DMS153 treated with DMSO at 0.1 percent for 48 hours (cell line): Measurements from ENCODE around the gene PRELP.
"Not testable (repeated sequence)": the region's sequence is repeated elsewhere in the genome, so short reads cannot be mapped to it uniquely, and the experiment has no call there.

Experiments used
- DNase-seq: peaks from one replicate; lab custom pipeline; 2025; ENCODE audit not compliant: unreplicated experiment; lab: John Stamatoyannopoulos, UW

The PRELP gene

GRCh38 chr1:203453616-203454015 lies 22.0 kb upstream of the PRELP start:
- no peak for DNase-seq

DNA sequence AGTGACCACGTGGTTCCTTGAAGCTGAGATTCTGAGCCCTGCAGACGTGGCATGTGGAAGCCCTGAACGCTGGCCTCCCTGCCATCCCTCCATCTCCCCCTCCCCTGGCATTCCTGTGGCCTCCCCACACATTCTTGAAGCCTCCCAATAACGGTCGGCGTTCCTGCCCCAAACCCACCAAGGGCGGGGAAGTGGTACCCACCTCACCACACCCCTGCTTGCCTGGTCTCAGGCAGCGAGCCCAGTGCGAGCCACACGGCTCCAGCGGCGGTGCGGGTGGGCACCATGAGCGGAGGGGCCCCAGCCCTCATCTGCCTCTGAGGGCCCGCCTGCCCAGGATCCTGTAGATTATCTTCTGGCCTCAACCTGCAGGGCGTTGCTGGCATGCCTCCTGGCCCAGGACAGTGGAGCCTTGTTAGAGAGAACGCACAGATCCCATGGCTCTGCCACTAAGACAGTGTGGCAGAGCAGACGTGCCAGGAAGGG lies 20.6 kb upstream of the PRELP start:
- no peak for DNase-seq

DNA sequence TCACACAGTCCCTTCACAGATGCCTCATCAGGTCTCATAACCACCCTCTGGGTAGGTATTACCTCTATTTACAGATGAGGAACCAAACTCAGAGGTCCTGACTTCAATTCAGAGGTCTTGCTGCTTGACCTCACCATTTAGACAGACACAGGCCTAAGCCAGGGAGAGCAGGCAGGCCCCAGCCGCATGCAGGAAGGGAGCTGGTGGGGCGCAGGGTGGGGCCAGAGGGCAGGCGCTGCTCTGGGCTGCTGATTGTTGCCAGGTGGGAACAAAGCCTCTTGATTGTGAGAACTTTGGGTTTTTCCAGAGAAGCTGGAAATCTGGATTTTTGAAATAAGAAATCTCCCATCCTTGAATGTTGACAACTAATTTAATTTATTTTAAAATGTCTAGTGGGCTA lies 19.9 kb upstream of the PRELP start:
- no peak for DNase-seq

DNA sequence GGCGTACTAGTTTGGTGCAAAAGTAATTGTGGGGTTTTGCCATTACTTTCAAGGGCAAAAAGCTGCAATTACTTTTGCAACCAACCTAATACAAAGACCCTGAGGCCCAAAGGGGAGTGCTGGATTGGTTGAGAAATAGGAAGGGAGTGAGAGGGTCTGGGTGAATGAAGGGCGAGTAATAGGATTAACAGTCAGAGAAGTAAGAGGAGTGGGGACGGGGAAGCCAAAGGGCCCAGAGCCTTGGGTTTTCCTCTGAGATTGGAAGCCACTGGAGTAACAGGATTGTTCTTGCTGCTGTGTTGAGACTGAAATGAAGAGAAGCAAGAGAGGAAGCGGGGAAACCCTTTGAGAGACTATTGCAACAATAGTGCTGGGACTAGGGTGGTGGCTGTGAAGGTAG lies 19.0 kb upstream of the PRELP start:
- DNase-seq: no peak

- no peak for DNase-seq
These were observed 17.5 kb upstream of the PRELP start for GRCh38 chr1:203458078-203458477.

GRCh38 chr1:203459671-203460201 lies 15.9 kb upstream of the PRELP start:
- DNase-seq: no peak

DNA sequence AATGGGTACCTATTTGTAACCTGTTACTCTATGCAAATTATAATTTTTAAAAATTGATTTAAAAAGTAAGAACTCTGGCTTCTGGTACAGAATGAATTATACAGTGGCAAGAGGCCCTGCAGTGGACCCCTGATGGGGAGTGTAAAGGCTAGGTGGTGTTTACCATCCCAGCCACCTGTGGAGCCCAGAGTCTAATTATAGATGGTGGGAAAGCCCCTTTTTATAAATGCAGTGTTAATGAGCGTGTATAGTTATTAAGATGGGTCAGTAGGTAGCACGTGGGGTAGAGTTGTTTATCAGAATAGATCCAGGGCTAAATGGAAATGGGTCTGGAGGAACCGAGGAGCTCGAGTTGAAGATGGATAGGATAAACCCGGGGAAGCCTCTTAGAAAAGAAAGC lies 13.9 kb upstream of the PRELP start:
- no peak for DNase-seq

- no peak for DNase-seq
These were observed 13.5 kb upstream of the PRELP start for GRCh38 chr1:203462143-203462542.

- no peak for DNase-seq
These were observed 12.7 kb upstream of the PRELP start for GRCh38 chr1:203462878-203463277.

DNA sequence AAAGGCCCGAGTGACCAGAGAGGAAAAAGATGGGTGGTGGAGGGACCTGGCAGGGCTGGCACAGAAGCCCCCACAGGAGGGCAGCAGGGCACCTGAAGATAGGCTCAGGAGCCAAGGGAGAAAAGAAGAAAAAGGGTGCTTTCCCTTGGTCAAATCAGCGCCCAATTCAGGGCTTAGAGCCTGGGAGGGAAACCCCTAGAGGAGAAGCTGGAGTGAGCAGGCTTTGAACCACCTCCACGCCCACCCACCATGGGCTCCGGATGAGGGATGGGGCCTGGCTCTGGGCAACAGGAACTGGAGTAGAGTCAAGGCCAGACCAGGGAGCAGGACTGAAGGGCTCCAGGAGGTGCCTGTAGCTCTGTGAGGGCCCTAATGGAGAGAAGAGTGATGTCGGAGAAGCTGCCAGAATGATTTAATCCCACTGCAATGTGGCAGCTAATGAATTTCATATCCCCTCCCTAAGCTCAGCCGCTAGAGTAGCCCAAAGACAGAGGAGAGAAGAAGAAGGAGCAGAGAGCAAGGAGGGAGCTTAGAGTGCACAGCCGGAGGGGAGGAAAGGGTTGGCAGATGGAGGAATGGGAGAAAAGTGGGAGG lies 12.0 kb upstream of the PRELP start:
- DNase-seq: no peak

- DNase-seq: no peak
These were observed 11.4 kb upstream of the PRELP start for GRCh38 chr1:203464226-203464625.

DNA sequence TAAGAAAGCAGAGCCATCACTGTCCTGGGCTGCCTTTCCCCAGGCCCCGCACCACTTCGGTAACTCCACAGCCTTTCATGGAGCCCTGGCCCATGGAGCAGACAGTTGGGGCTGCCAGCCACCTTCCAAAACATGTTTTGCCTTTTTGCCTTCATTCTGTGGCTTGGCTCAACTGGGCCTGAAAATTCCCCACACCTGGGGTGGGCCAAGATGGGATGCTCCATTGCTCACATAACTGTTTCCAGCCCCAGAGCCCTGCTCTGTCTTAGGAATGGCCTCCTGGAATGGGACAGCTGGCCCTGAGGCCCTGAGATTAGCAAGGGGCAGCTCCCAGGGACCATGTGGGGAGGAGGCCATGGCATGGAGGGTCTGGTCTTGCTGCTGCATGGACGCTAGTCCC lies 10.9 kb upstream of the PRELP start:
- no peak for DNase-seq

DNA sequence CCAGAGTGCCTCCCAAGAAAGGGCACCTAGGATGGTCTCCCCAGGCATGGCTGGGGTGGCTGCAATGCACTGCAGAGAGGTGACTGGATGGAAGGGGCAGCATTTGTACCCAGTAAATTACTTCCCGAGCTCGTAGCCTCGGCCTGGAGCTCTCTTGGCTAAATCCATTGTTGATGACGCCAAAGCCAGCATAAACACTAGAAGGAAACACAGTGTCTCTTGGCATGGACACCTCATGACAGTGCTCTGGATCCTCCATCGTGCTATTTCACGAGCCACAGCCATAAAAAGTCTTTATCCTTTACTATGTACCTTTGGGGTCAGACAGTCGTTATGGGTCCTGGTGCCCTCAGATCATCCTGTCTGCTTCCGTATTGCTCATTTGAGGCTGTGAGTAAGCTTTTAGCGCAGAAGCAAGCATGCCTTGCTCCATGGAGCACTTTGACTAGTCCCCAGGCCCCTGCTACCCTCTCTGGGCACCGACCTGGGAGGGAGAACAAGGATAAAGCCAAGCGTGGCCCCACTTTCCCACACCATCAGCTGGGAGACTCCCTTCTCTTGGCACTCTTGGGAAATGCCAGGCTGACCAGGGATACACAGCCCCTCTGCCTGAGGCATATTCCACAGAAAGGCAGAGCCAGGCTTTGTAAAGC lies 10.3 kb upstream of the PRELP start:
- DNase-seq: no peak

GRCh38 chr1:203465948-203466347 lies 9.7 kb upstream of the PRELP start:
- no peak for DNase-seq

GRCh38 chr1:203466906-203467549 lies 8.6 kb upstream of the PRELP start:
- not testable (repeated sequence) for DNase-seq

DNA sequence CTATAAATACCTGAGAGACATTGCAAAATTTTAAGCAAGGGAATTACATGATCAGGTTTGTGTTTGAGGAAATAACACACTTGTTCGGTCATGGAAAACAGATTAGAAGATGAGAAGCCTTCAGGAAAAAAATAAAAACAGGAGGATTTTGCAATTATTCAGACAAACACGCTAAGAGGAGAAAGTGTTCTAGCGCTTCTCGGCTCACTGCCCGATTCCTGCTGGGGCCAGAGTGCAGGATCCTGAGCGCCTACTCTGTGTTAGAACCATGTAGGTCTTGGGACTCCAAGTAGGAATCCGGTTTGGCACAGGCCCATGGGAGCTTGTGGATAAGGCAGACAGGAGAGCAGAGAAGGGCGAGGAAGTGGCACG lies 8.1 kb upstream of the PRELP start:
- DNase-seq: no peak

GRCh38 chr1:203468326-203468725 lies 7.3 kb upstream of the PRELP start:
- no peak for DNase-seq

- DNase-seq: no peak
These were observed 5.4 kb upstream of the PRELP start for GRCh38 chr1:203470240-203470639.

DNA sequence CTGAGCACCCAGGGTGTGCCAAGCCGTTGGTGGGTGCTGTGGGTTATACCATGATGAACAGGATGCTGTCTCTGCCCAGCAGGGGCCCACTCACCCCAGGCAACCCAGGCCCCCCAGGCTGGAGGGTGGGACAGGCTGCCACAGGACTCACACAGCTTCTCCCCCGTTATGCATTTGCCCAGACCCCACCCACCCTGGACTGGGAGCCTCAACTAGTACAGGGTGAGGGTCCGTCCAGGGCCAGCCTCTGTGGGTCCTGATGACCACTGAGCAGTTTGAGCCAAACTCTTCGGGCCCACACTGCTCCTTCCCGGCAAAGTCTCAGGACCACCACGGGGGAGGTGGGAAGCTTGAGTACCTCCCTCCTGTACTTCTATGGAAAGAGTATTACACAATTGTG lies 3.8 kb upstream of the PRELP start:
- DNase-seq: no peak

DNA sequence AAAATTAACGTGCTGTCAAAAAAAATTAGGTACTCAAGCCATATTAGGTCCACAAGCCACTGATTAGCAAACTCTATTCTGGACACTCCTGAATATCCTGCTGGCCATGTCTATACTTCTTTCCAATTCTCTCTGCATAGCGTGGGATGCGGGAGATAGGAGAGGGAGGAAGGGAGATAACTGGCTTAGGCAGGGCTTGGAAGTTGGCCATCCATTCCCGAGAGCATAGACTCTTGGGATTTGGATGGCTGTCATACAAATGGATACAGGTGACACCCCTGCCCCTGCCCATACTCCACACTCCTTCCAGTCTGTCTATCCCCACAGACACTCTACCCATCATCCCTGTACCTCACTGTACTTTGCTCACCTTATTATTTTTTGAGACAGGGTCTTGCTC lies 2.3 kb upstream of the PRELP start:
- DNase-seq: no peak

DNA sequence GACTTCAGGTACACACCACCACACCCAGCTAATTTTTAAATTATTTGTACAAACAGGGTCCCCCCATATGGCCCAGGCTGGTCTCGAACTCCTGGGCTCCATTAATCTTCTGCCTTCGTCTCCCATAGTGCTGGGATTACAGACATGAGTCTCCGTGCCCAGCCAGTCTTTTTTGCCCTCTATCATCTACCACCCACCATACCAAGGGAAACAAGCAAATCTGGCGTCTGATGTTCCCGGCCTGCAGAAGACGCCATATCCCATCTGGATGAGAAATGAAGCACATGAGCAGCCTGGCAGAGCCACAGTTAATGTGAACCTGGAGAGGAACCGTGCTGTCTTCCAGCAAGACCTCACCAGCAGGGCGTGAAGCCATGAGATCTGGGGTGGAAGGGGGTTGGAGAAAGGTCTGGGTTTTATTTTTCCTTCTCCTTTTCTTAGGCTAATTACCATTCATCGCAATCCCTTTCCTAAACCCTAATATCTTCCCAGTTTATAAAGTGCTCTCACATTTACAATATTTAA lies 1.8 kb upstream of the PRELP start:
- no peak for DNase-seq

DNA sequence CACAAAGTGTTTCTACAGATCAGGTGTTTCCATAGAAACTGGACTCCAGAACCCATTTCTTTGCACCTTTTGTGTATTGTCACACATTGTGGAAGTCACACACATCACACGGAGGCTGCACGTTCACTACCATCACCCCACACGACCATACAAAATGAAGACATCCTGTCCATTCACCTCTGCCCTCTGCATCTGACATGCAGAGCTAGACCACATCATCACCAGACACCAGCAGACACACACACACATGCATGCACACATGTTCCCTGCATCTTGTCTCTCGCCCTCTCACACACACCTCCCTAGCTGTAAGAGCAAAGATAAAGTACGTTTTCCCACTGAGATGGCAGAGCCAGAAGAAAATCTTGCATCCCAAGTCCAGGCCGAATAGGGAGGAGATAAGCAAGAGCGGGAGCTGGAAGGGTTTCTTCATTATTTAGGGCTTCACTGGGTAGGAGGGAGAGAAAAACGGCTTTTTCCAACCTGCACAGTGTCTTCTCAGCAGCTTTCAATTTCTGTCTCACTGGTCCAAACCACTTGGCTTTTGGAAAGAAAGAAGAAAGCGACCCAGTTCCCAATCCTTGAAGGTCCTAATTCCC lies 709 bp downstream of the PRELP start:
- DNase-seq: no peak
